ENCODE results near the gene SAT1.

SAT1 gene

DNA sequence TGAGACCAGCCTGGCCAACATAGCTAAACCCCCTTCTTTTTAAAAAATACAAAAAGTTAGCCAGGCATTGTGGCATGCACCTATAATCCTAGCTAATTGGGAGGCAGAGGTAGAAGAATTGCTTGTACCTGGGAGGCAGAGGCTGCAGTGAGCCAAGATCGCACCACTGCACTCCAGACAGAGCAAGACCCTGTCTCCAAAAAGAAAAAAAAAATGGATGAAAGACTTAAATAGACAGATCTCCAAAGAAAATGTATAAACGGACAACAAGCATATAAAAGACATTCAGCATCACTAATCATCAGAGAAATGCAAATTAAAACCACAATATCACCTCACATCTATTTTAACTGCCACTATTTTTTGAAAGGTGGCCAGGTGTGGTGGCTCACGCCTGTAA, 6.6 kb upstream of the SAT1 start:
- no CpG with 5 or more reads among the region's 3 CpGs for WGBS, 2 experiments (ENCODE audit: insufficient coverage in 2 of 2)
- Histone ChIP-seq H3K4me1 (ENCODE audit: control insufficient read depth, insufficient read depth, low read length, poor library complexity, severe bottlenecking) (peaks cover 4% of the 10 kb centered on the region), H3K27ac (ENCODE audit: low read depth, low read length, severe bottlenecking) (no peak overlapping the region), H3K36me3 (ENCODE audit: control insufficient read depth, insufficient read depth, low read length) (no peaks in the 10 kb centered on the region), H3K9me3 (ENCODE audit: control insufficient read depth, low read length) (no peaks in the 10 kb centered on the region), H3K4me3 (ENCODE audit: extremely low read depth, insufficient read depth, low read length, poor library complexity, severe bottlenecking) (no peak overlapping the region)

DNA sequence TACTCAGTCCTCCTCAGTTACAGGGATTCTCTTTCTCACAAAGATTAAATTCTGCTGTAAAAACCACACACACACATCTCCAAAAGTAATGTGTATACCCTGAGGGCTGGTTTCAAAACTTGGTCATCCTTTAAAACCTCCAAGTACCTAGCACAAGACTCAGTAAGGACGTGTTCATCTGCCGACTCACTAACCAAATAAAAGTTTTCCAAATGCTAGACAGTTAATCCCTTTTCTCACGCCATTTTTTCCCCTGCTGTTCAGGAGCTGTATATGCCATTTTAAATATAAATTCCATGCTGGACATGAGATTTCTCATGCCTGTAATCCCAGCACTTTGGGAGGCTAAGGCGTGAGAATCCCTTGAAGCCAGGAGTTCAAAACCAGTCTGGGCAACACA, 3.9 kb upstream of the SAT1 start:
- Histone ChIP-seq H3K9me3 (ENCODE audit: control insufficient read depth, low read length) (no peaks in the 10 kb centered on the region), H3K4me3 (ENCODE audit: extremely low read depth, insufficient read depth, low read length, poor library complexity, severe bottlenecking) (no peak overlapping the region), H3K36me3 (ENCODE audit: control insufficient read depth, insufficient read depth, low read length) (no peaks in the 10 kb centered on the region), H3K4me1 (ENCODE audit: control insufficient read depth, insufficient read depth, low read length, poor library complexity, severe bottlenecking) (peaks cover 5% of the 10 kb centered on the region), H3K27ac (ENCODE audit: low read depth, low read length, severe bottlenecking) (no peak overlapping the region)
- WGBS, 2 experiments (ENCODE audit: insufficient coverage in 2 of 2): 90 to 100% methylated on average over 1 to 2 of the region's 4 CpGs

DNA sequence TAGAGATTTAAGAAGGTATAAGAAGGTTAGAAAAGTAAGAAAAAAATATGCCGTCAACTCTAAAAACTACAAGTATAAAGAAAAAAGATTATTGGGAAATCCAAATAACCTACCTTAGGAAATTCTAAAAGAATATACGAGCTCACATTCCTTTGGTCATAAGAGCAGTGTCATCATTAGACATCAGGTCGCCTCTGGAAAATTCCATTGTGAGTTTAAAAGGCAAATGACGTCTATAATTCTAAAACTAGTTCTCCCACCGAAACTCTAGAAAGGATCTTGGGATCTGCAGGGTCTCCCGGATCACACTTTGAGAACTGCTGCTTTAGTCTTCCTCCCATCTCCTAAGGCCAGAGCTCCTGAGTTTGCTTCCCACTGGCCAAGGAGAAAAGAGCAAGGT, 518 bp upstream of the SAT1 start:
- Histone ChIP-seq H3K36me3 (ENCODE audit: control insufficient read depth, insufficient read depth, low read length) (peaks cover 7% of the 10 kb centered on the region), H3K4me3 (ENCODE audit: extremely low read depth, insufficient read depth, low read length, poor library complexity, severe bottlenecking) (no peak overlapping the region), H3K9me3 (ENCODE audit: control insufficient read depth, low read length) (no peaks in the 10 kb centered on the region), H3K27ac (ENCODE audit: low read depth, low read length, severe bottlenecking) (no peak overlapping the region), H3K4me1 (ENCODE audit: control insufficient read depth, insufficient read depth, low read length, poor library complexity, severe bottlenecking) (peaks cover 5% of the 10 kb centered on the region)
- 70% methylated on average over 3 of the region's 6 CpGs; no CpG with 5 or more reads in 1 of the 2 experiments for WGBS, 2 experiments (ENCODE audit: insufficient coverage in 2 of 2)

DNA sequence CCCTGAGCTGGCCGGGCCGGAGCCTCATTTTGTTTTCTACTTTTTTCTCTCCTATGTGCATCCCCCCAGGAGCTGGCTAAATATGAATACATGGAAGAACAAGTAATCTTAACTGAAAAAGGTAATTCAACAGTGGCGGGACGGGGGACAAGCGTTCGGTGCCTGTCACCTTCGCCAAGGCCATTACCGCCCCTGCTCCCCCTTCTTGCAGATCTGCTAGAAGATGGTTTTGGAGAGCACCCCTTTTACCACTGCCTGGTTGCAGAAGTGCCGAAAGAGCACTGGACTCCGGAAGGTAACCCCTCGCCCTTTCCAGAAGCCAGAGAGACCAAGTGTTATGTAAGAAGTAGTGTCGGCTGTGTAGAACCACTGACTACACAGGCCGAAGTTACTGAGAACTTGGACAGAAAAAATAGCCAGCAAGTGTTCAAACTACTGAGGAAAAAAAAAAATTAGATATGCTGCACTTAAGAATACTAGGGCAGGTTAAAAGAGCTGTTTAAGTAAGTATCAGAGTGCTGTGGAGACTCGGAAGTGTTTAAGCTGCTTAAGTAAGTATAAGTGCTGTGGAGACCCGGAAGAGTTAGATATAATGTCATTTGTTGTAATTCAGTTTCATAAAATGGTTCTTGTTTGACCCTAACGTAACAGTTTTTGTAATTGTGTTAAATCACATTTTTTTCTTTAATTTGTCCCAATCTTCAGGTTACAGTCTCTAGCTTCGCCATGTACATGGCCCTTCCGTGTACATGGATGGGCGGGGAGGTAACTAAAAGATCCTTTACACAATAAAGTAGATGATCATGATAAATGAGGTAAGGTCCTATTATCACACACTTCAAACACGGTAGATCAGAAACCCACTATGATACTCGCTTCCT, 856 bp downstream of the SAT1 start:
- peaks cover 7% of the 10 kb centered on the region for H3K36me3 ChIP-seq (ENCODE audit: control insufficient read depth, insufficient read depth, low read length)
- H3K27ac ChIP-seq (ENCODE audit: low read depth, low read length, severe bottlenecking): no peak overlapping the region
- WGBS, 2 experiments (ENCODE audit: insufficient coverage in 2 of 2): 10 to 39% methylated on average over 6 to 9 of the region's 21 CpGs

DNA sequence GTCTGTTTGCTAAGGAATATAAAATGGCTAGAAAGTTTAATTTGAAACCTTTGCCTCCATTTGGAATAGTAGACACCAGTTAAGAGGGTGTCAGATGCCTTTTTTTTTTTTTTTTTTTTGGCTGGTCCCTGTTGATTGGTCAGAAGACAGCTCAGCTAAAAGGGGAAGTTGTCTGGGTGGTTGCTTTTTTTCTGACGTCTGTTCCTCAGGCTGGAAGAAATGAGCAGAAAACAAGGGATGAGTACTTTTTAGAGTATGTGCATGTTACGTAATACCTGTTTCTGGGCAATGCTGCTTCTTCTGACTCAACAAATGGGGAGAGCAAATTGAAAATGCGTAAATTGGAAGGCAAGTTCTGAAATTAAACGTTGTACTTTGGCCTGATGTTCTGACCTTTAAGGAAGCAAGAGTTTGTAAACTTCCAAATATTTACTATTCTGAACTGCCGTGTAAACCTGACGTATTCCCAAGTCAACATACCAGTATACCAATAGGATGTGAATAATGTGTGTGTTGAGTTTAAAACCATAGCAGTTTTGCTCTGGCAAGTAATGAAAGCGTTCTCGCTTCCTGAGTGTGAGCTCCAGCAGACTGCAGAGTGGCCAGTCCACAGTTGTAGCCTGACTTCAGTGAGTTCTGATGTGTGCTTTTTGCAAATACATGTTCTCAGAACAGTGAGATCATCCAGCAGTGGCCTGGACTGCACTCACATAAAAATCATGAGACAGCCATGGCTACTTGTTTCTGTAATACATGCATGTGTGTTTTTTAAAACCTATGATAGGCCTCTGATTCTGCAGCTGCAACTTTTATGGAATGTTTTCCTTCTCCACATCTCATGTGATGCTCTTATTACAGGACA, 1.7 kb downstream of the SAT1 start:
- Histone ChIP-seq H3K36me3 (ENCODE audit: control insufficient read depth, insufficient read depth, low read length) (peaks cover 7% of the 10 kb centered on the region), H3K9me3 (ENCODE audit: control insufficient read depth, low read length) (no peaks in the 10 kb centered on the region), H3K4me3 (ENCODE audit: extremely low read depth, insufficient read depth, low read length, poor library complexity, severe bottlenecking) (peak overlapping the region; percentile 50), H3K27ac (ENCODE audit: low read depth, low read length, severe bottlenecking) (no peak overlapping the region), H3K4me1 (ENCODE audit: control insufficient read depth, insufficient read depth, low read length, poor library complexity, severe bottlenecking) (peaks cover 5% of the 10 kb centered on the region)
- WGBS, 2 experiments (ENCODE audit: insufficient coverage in 2 of 2): 97% methylated on average over 3 of the region's 8 CpGs; no CpG with 5 or more reads in 1 of the 2 experiments

More for the DNA sequence above, 856 bp downstream of the SAT1 start:
- Histone ChIP-seq H3K4me1 (ENCODE audit: control insufficient read depth, insufficient read depth, low read length, poor library complexity, severe bottlenecking) (peaks cover 5% of the 10 kb centered on the region), H3K4me3 (ENCODE audit: extremely low read depth, insufficient read depth, low read length, poor library complexity, severe bottlenecking) (peak overlapping the region; percentile 50), H3K9me3 (ENCODE audit: control insufficient read depth, low read length) (no peaks in the 10 kb centered on the region)

DNA sequence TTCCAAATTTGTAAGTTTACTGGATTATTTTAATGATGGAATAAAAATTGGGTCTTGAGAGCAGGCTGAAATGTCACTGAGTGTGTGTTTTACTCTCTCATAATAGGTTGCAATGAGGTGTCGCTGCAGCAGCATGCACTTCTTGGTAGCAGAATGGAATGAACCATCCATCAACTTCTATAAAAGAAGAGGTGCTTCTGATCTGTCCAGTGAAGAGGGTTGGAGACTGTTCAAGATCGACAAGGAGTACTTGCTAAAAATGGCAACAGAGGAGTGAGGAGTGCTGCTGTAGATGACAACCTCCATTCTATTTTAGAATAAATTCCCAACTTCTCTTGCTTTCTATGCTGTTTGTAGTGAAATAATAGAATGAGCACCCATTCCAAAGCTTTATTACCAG, 2.6 kb downstream of the SAT1 start:
- peaks cover 5% of the 10 kb centered on the region for H3K4me1 ChIP-seq (ENCODE audit: control insufficient read depth, insufficient read depth, low read length, poor library complexity, severe bottlenecking)
- no peak overlapping the region for H3K4me3 ChIP-seq (ENCODE audit: extremely low read depth, insufficient read depth, low read length, poor library complexity, severe bottlenecking)
- WGBS, 2 experiments (ENCODE audit: insufficient coverage in 2 of 2): no CpG with 5 or more reads among the region's 2 CpGs
- no peaks in the 10 kb centered on the region for H3K9me3 ChIP-seq (ENCODE audit: control insufficient read depth, low read length)
- peaks cover 7% of the 10 kb centered on the region for H3K36me3 ChIP-seq (ENCODE audit: control insufficient read depth, insufficient read depth, low read length)
- H3K27ac ChIP-seq (ENCODE audit: low read depth, low read length, severe bottlenecking): no peak overlapping the region

DNA sequence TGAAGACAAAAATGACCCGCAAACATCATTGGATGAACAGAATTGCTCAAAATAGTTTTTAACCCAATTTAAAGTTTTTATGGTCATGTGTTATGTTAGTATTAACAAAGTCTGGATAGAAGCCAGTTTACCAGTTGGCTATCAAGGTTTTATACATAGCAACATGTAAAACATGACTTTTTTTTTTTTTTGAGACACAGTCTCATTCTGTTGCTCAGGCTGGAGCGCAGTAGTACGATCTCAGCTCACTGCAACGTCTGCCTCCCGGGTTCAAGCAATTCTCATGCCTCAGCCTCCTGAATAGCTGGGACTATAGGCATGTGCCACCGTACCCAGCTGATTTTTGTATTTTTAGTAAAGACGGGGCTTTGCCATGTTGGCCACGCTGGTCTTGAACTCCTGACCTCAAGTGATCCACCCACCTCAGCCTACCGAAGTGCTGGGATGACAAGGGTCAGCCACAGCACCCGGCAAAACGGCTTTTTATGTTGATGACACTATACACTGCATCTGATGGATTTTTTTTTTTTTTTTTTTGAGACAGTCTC, 3.4 kb downstream of the SAT1 start:
- Histone ChIP-seq H3K9me3 (ENCODE audit: control insufficient read depth, low read length) (no peaks in the 10 kb centered on the region), H3K36me3 (ENCODE audit: control insufficient read depth, insufficient read depth, low read length) (peaks cover 7% of the 10 kb centered on the region), H3K4me3 (ENCODE audit: extremely low read depth, insufficient read depth, low read length, poor library complexity, severe bottlenecking) (no peak overlapping the region), H3K27ac (ENCODE audit: low read depth, low read length, severe bottlenecking) (no peak overlapping the region), H3K4me1 (ENCODE audit: control insufficient read depth, insufficient read depth, low read length, poor library complexity, severe bottlenecking) (peaks cover 2% of the 10 kb centered on the region)
- 100% methylated on average over 1 of the region's 11 CpGs; no CpG with 5 or more reads in 1 of the 2 experiments for WGBS, 2 experiments (ENCODE audit: insufficient coverage in 2 of 2)

DNA sequence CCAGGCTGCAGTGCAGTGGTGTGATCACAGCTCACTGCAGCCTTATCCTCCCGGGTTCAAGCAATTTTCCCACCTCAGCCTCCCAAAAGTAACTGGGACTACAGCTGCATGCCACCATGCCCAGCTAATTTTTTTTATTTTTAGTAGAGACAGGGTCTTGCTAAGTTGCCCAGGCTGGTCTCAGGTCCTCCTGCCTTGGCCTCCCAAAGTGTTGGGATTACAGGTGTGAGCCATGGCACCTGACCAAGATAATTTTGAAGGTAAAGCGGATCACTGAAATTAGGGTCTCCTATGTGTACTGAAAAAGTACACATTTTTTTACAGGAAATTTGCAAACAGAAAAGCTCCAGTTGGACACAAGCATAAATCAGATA, 4.8 kb downstream of the SAT1 start:
- H3K4me3 ChIP-seq (ENCODE audit: extremely low read depth, insufficient read depth, low read length, poor library complexity, severe bottlenecking): no peak overlapping the region
- WGBS, 2 experiments (ENCODE audit: insufficient coverage in 2 of 2): no CpG with 5 or more reads among the region's 2 CpGs
- no peaks in the 10 kb centered on the region for H3K4me1 ChIP-seq (ENCODE audit: control insufficient read depth, insufficient read depth, low read length, poor library complexity, severe bottlenecking)
- no peak overlapping the region for H3K27ac ChIP-seq (ENCODE audit: low read depth, low read length, severe bottlenecking)
- H3K9me3 ChIP-seq (ENCODE audit: control insufficient read depth, low read length): no peaks in the 10 kb centered on the region
- peaks cover 7% of the 10 kb centered on the region for H3K36me3 ChIP-seq (ENCODE audit: control insufficient read depth, insufficient read depth, low read length)

DNA sequence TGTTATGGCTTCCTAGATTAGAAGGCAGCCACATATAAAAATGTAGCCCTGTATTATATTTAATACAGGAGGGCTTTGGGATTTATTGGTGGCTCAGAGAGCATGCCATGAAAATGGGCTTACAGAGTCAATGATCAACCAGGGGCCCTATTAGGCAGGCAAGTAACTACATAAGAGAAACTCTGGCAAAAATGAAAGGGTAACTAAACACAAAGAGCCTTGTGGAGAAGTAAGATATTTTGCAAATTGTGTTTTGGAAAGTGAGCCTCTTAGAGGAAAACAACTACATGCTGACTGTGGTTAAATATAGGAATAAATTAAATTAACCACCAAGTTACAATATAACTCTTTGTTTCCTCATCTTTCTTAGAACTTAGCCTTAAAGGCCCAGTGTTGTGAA, 5.5 kb downstream of the SAT1 start:
- no peak overlapping the region for H3K27ac ChIP-seq (ENCODE audit: low read depth, low read length, severe bottlenecking)
- peaks cover 7% of the 10 kb centered on the region for H3K36me3 ChIP-seq (ENCODE audit: control insufficient read depth, insufficient read depth, low read length)
- H3K9me3 ChIP-seq (ENCODE audit: control insufficient read depth, low read length): no peaks in the 10 kb centered on the region
- H3K4me1 ChIP-seq (ENCODE audit: control insufficient read depth, insufficient read depth, low read length, poor library complexity, severe bottlenecking): no peaks in the 10 kb centered on the region
- H3K4me3 ChIP-seq (ENCODE audit: extremely low read depth, insufficient read depth, low read length, poor library complexity, severe bottlenecking): no peak overlapping the region

DNA sequence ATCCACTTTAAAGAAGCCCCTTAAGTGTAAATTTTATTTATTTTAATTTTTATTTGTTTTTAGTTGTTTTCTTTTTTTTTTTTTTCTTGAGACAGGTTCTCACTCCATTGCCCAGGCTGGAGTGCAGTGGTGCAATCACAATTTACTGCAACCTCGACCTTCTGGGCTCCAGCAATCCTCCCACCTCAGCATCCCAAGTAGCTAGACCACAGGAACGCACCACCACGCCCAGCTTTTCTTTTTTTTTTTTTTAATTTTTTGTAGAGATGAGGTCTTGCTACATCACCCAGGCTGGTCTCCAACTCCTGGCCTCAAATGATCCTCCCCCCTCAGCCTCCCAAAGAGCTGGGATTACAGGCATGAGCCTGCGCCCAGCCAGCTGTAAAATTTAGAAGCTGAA, 6.0 kb downstream of the SAT1 start:
- Histone ChIP-seq H3K9me3 (ENCODE audit: control insufficient read depth, low read length) (no peaks in the 10 kb centered on the region), H3K27ac (ENCODE audit: low read depth, low read length, severe bottlenecking) (no peak overlapping the region), H3K36me3 (ENCODE audit: control insufficient read depth, insufficient read depth, low read length) (peaks cover 7% of the 10 kb centered on the region), H3K4me1 (ENCODE audit: control insufficient read depth, insufficient read depth, low read length, poor library complexity, severe bottlenecking) (no peaks in the 10 kb centered on the region), H3K4me3 (ENCODE audit: extremely low read depth, insufficient read depth, low read length, poor library complexity, severe bottlenecking) (no peak overlapping the region)
- WGBS, 2 experiments (ENCODE audit: insufficient coverage in 2 of 2): no CpG with 5 or more reads among the region's 4 CpGs
